Medulla oblongata (tissue), 1 donor: ENCODE data around the gene TRIM7.
A peak's percentile ranks its signal among the peaks of the same experiment; 100 is the strongest.

Experiments
- DNase-seq: peaks from one replicate; pipeline ENCODE4 v3.0.0-alpha.2; 2015; ENCODE audit errors: extremely low spot score

Gene TRIM7

DNA sequence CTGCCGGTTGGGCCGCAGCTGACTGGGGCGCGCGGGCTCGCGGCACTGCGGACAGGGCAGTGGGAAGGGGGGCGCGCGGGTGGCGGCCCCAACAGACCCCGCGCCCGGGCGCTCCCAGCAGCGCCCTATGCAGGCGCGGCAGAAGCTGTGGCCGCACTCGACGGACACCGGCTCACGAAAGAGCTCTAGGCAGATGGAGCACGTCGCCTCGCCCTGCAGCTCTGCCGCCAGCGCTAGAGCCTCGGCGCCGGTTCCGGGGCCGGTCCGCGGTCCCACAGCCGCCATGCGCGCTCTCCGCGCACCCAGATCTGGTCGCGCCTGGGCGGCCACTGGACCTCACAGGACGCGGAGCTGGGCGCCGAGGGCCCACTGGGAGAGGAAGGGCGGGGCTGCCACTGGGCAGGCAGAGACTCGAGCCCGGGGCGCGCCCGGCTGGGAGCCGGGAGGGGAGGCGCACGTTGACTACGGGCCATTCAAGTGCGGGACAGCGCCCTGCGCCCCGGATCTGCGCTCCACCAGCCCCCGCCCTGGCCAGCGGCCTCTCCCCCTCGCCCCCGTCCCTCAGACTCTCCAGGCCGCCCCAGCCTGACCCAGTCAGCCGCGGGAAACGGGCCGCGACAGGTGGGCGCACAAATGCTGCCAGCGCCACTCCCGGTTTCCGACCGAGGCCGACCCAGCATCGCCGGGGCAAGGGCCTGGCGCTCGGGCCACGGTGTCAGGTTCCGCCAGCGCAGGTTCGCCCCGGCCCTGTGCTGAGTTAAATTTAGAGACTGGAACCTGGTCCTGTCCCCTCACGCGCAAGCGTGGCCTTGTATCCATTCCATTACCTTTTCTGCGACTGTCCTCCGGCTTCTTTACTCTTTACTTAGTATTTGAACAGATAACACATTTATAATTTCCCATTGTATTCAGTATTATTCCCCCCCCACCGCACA, at the start of gene TRIM7:
Gene TRIM7, minus strand, starts transcription at position 371 of the 935 bp plus-strand sequence. Its CDS starts 86 bp downstream, at position 285.
- DNase-seq, result no peak

DNA sequence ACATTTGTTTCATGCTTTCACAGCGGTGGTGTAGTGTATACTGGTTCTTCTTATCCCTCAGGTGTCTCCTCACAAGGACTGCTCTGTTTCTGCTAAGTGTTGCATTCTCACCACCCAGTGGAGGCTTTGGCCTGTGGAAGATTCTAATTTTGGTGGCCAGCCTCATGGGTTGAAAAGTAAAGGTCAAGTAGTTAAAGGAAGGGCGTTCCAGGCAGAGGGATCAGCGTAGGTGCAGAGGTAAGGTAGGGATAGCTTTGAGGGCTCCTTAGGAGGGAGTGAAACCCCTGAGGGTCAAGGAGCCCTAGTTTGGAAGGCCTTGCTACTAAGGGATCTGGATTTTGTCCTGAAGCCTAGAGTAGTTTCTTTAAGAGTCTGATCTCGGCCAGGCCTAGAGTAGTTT, 43.3 kb upstream of the TRIM7 start:
- no peak for DNase-seq

DNA sequence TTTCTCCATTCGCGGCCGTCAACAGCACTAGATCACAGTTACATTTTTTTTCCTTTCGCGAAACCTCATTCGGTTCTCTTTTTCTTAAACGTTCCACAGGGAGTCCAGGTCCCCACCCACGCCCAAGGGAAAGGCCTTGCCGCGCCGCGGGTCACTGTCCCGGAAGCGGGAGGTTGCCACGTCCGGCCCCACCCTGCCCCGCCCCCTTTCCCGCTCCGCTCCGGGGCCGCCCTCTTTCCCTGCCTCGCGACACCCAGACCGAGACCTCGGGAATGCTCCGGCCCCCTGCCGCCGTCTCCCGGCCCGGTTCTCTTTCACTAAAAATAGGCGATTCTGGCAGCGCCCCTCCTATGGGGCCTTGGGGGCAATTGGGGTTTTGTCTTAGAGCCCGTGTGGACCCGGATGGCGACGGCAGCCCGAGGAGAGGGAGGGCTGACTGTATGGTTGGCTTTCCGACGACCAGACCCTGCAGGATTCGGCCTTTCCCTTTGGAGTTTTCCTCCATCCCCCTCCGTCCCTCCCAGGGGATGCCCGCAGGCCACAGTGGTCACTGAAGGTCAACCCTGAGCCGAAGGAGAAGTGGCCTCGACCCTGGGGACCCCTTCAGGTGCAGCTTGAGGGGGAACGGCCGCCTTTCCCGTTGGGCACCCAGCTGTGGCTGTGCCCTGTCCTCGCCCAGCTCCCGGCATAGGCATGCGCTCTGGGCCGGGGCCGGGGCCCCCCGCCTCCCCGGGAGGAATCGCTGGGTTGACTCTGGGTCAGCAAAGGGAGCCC, 41.5 kb upstream of the TRIM7 start:
- DNase-seq, result peak; percentile 87

DNA sequence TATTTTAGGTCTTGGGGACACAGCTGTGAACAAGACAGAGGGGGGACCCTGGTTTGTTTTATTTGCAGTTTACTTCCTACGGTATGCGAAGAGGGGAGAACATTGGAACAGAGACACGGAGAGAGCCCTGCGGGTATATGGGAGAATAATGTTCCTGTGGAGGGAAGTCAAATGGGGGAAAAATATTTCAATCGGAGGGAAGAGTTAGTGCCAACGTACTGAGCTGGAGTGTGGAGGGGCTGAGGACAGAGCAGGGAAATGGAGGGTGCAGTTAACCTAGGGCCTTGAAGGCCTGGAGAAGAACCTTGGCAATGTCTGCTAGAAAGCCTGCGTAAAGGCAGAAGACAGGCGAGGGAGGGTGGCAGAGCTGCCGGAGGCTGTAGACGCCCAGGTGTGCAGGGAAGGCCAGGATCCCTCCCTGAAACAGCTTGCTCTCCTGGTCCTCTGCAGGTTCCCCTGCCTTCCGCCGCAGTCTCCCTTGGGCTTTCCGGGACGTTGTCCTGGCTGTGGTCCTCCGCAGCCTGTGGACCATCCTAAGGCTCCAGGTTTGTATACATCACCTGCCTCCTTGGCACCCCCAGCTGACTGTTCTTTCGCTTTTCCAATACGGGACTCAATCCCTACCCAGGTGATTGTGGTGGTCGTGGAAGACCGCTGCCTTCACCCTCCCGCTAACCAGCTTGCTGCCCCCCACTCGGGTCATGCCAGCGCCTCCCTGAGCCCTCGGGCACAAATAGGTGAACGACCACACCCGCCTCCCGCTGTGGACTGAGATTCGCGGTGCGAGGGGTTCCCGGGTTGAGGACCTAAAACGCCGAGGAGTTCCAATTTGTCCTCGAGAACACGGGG, 40.7 kb upstream of the TRIM7 start:
- no peak for DNase-seq

DNA sequence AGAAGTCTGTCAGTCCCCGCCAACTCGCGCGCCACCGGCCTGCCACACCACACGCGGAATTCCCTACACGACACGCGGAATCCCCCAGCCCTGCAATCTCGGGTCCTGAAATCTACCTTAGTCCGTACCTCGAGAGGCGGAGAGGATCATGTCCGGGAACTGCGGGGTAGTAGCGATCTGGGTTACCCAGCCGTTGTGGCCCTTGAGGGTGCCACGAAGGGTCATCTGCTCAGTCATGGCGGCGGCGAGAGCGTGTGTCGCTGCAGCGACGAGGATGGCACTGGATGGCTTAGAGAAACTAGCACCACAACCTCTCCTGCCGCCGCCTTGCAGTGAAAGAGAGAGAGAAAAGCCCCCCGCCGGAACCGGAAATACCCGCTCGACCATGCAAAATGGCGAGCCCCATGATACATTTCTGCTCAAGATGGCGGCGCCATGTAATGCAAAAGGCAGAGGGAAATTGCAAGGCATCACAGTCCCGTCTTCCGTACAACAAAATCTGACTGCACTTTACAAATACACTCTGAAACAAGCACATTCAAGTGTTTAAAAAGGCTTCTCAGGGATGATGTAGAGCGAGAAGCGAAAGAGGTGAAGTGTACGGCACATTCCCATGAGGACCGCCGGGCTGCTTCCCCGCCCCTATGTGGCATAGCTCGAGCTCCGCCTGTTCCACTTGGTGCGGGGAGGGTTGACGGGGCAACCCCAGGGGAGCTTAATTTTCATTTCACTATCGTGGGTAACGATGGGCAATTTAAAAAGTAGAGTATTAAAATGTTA, 38.8 kb upstream of the TRIM7 start, which contains the start of gene RACK1:
Gene RACK1, minus strand, starts transcription at position 343 of the 780 bp plus-strand sequence. Its CDS starts 106 bp downstream, at position 237.
- DNase-seq, result peak; percentile 95

DNA sequence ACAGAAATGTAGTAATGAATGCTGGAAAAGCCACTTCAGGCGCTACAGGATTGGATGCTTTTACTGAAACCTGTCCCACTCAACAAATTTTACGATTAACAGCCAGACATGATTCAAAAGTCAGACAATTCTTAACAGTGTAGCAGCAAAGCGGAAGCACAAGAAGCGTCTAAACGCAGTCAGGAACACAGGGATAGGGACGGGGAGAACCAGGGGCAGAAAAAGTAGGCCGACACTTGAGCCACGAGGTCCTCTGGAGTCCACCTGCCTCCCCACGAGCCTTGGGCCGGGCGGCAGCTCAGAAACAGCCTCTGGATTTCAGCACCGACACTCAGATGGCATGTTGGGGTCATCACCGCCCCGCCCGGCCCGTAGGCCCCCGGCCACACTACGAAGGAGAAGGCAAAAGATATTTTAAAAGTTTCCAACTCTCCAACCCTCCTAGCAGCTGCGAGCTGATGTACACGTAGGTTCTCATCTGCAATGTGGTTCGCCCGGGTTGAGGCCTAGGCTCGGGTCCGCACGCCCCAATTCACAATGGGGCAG, 38.1 kb upstream of the TRIM7 start:
- DNase-seq, result peak; percentile 37

DNA sequence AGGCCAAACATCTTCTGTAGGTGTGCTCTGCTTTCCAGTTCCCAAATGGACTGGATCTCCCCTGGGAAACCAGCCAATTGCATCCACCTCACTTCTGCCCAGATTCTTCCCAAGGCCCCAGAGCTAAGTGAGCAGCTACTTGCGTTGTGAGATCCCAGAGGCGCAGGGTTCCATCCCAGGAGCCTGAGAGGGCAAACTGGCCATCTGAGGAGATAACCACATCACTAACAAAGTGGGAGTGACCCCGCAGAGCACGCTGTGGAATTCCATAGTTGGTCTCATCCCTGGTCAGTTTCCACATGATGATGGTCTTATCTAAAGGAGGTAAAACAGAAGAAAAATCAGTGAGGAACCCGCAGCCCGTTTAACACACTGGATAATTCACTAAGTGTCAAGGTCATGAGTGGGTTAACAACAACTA, 37.0 kb upstream of the TRIM7 start:
- no peak for DNase-seq

DNA sequence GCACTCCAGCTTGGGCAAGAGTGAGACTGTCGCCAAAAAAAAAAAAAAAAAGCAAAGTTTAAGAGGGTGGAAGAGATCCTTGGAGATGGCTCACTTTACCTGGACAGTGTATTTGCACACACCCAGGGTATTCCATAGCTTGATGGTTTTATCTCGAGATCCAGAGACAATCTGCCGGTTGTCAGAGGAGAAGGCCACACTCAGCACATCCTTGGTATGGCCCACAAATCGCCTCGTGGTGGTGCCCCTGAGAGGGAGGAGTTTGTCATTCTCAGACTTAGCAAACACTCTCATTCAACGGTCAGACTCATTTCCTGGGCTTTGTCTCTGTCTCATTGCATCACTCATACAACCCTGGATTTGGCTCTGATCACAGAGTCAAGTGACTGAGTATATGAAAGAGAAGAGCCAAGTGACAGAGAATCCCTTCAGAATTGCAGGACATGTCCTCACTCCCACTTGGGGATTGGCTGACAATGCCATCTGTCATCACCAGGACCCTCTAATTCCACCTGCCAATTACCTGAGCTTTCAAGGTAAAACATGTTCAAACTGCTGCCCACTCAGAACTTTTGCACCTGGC, 36.5 kb upstream of the TRIM7 start:
- DNase-seq, result no peak

DNA sequence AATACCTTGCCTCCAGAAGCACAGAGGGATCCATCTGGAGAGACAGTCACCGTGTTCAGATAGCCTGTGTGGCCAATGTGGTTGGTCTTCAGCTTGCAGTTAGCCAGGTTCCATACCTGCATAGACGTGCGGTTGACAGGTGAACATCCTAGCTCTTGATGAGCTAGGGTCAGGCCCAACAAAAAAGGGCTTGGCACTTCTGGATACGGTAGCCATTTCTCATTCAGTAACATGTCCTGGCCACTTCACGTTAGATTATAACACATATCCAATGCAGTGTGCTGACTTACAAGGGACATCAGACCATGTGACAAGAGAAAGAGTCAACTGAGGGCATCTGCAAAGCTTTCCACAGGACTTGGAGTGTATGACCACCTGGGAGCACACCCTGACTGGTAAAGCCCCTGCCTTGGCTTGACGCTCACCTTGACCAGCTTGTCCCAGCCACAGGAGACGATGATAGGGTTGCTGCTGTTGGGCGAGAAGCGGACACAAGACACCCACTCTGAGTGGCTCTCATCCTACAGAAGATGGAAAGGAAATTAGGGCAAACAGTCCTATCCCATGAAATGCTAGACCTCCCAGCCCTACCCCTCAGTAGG, 34.2 kb upstream of the TRIM7 start:
- no peak for DNase-seq

DNA sequence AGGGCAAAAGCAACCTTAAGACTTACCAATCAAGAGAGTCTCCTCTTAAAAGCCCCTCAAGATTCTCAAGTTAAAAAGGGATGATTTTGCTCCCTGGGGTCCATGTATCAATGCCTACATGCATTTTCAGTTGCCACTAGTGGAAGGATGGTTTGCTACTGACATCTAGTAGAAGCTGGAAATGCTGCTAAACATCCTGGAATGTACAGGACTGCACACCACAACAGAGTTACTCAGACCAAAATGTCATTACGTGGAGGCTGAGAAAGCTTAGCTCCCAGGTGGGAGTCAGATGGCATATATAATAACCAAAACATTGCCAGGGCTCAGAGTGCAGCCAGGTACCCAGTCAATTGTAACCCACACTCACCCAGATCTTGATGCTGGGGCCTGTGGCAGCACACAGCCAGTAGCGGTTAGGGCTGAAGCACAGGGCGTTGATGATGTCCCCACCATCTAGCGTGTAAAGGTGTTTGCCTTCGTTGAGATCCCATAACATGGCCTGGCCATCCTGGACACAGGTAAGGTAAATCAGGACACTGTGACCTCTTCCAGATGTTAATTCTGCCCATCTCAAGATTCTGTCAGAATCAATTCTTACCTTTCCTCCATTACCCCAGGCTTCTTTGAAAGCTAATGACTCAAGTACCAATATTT, 32.9 kb upstream of the TRIM7 start:
- DNase-seq, result no peak

DNA sequence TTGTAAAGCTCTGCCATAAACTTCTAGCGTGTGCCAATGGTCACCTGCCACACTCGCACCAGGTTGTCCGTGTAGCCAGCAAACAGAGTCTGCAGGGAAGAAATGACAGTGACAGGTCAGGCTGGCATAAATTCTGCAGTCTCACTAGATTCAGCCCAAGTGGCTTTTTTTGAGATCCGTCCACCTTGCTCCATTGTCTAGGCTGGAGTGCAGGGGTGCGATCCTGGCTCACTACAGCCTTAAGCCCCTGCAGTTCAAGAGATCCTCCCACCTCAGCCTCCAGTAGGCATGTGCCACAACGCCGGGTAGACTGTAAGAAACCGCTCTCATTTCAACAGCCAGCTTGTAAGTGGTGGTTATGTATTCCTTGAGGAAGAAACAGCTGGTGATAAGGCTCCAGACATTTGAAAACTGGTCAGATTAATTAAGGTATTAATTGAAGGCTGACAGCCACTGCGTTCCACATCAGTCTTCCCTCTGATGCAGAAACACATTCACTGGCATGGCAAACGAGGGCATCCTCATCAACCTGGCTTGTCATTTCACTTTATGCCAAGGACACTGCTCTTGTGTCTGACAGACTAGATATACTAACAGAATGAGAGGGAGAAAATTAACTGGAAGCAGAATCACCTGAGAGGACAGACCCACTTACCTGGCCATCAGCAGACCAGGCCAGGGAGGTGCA, 32.1 kb upstream of the TRIM7 start:
- no peak for DNase-seq

DNA sequence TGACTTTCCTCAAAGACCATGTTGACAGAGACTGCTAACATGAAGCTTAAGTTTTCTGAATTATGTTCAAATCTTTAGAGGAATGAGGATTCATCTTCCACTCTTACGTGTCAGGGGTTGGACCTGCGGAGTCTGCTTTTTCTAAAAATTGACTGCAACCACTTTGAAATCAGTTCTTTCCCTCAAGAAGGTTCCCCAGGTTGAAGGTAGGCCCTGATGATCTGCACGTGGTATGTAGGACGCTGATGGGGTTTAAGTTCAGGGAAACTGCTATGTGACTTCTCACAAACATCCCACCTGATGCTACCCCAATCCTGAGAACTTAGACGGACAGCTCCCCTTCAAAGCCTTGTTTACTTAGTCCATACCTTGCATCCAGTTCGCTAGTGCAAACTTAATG, 31.5 kb upstream of the TRIM7 start:
- DNase-seq, result no peak

DNA sequence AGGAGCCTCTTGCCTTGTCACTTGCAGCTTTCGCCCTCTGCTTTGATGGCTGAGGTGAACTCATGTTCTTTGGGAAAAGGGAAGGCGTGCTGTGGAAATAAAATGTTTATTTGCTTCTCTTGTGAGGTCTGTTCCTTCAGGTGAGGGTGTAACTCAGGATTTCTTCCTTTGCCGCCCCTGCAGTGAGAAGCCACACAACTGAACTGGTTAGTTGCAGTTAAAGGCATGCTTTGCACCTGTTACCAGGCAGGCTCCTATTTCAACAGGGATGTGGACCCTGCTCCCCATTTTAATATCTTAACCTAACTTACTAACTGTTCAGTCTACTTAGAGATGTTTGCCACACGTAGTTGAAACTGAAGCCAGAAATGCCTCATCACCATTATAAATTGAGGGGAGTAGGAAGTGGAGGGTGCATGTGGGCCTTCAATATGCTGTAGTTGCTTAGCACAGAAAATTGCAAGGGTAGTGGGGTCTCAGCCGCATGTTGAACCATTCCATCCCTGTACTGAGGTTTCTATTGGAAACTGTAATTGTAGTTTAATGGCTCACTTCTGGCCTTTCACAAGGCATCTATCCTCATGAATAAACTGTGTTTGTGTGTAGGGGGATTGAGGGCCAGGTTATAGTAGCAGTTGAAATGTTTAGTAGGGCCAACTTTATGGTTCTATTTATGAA, 30.8 kb upstream of the TRIM7 start:
- DNase-seq, result no peak

DNA sequence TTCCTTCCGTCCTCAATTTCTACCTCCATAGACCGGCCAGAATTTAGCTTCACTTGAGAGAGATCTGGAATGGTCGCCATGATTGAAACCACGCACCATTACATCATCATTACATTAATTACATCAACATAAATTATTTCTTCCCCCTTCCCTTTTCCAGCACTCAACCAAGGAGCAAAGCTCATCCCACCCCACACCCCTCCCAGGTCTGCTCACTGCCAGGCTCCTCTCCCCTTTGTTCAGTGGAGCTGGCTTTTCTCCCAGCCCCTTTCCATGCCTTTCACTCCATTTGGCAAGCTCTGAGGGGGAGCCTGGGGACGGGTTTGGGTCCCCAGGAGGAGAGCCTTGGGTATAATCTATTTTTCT, 30.3 kb upstream of the TRIM7 start:
- no peak for DNase-seq

DNA sequence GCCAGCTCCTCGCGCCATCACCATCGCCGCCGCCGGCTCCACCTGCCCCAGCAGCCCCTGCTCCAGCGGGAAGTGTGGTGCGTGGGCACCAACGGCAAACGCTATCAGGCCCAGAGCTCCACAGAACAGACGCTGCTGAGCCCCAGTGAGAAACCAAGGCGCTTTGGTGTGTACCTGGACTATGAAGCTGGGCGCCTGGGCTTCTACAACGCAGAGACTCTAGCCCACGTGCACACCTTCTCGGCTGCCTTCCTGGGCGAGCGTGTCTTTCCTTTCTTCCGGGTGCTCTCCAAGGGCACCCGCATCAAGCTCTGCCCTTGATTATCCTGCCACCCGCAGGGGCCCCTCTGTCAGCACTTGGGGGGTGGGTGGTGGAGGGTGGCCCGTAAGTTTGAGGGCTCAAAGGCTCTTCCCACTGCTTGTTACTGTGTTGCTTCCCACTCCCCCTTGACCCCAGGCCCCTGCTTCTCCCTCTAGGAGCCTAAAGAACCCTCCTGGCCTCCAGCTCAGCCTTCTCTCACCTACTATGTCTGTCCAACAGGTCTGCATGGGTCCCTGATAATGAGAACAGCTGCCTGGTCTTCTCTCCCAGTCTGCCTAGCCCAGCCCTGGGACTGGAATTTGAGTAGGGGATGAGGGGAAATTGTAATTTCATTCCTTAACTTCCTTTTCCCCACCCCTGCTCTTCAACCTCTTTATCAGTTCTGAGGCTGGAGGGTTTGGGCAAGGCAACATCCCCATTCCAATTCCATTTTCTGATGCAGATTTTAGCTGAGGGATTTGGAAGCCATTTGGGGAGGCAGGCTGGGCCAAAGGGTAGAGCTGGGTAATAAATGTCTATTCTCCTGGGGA, 29.7 kb upstream of the TRIM7 start:
- no peak for DNase-seq

DNA sequence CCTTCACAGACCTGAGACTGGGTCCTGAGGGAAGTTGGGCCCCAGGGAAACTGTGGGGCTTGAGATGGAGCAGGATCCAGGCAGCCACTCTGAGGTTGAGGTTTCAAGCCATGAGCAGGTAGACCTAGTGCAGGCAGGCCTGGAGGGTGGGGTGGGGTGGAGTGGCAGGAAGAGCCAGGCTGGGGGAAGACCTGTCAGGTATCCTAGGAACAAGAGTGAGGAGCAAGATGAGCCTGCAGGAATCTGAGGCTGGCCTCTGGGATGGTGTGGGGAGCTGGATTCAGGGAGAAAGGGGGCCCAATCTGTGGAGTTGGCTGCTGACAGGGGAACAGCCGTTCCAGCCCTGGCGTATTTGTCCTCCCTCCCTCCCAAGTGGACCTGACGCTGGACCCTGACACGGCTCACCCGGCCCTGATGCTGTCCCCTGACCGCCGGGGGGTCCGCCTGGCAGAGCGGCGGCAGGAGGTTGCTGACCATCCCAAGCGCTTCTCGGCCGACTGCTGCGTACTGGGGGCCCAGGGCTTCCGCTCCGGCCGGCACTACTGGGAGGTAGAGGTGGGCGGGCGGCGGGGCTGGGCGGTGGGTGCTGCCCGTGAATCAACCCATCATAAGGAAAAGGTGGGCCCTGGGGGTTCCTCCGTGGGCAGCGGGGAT, 28.9 kb upstream of the TRIM7 start:
- DNase-seq, result no peak
